ENCODE data around the gene SRGAP1.
"Not testable (repeated sequence)": the region's sequence is repeated elsewhere in the genome, so short reads cannot be mapped to it uniquely, and the experiment has no call there.

The SRGAP1 gene

DNA sequence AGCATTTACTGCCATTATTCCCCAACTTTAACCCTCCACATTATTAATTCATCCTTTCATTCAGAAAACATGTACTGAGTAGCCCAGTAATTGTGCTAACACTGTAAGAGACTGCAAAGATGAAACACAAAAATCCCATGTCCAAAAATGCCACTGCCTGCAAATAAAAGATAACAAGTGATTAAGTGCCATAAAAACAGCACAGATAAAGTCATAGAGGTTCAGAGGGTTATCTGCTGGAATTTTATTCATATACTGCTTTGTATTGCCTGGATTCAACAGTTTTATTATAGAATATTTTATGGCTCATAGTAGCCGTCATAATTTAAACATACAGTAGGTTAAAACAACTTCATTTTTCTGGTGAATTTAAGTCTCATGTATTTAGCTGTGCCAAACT is 199.7 kb downstream of the SRGAP1 start:
- DNase-seq = no peak

DNA sequence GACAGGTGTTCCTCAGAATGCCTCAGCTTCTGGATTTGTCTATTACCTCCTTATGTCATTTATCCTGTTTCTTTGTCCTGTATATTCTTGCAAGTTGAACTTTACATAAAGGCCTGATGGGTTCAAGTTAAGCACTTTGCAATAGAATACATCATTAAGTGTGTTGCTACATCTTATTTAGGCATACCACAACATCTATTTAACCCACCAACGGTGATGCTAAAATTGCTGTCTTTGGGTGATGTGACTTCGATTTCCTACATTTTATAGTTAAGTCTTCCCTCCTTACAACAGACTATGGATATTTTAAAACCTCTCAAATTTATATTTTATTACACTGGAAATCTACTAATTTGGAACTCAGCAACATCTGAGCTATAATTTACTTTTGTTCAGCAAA is 206.6 kb downstream of the SRGAP1 start:
- DNase-seq = no peak

- DNase-seq = no peak
Measured at GRCh38 chr12:64053117-64053516, 208.6 kb downstream of the SRGAP1 start.

GRCh38 chr12:64054079-64054520 is 209.6 kb downstream of the SRGAP1 start:
- no peak for DNase-seq

- DNase-seq = no peak
Measured at GRCh38 chr12:64056741-64057140, 212.2 kb downstream of the SRGAP1 start.

- no peak for DNase-seq
Measured at GRCh38 chr12:64057706-64058105, 213.2 kb downstream of the SRGAP1 start.

GRCh38 chr12:64058541-64059265 is 214.2 kb downstream of the SRGAP1 start:
- peak in 4 of 51 donors; percentile 3 to 43 (median 14) for DNase-seq

- DNase-seq = peak in 2 of 51 donors; percentile 12 to 47
Measured at GRCh38 chr12:64059685-64060084, 215.2 kb downstream of the SRGAP1 start.

GRCh38 chr12:64061868-64062375 is 217.4 kb downstream of the SRGAP1 start:
- DNase-seq = no peak

DNA sequence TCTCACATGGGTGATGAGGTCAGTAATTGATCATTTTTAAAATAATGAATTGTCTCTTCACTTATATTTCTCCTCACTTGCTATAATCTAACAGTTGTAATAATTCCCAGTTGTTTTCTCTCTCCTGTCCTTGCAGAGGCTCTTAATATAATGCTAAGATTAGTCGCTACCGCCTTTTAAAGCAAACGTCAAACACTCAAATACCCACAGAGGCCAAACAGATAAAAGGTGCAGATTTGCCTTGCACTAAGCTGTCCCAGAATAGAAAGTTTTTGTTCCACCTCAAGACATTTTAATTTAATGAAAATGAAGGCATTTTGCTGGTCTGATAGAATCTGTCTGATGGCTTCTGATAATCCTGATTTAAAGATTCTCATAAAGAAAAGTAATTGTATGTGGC is 218.6 kb downstream of the SRGAP1 start:
- no peak for DNase-seq

DNA sequence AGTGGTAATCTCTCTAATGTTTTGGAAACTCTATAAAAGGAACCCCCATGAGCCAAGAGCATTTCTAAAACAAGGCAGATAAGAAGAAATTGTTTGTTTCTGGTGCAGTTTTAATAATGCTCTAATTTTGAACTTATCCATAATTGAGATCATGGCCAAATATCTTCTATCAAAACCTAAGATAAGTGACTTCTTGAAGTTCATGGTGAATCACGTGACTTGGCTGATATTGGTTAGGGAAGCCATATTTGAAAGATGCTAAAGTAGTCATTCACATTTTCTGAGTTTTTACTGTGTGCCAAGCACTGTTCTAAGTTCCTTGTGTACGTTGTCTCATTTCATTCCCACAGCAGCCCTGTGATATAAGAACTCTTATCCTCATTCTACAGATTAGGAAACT is 219.7 kb downstream of the SRGAP1 start:
- DNase-seq = no peak

- DNase-seq = no peak
Measured at GRCh38 chr12:64064706-64065105, 220.2 kb downstream of the SRGAP1 start.

DNA sequence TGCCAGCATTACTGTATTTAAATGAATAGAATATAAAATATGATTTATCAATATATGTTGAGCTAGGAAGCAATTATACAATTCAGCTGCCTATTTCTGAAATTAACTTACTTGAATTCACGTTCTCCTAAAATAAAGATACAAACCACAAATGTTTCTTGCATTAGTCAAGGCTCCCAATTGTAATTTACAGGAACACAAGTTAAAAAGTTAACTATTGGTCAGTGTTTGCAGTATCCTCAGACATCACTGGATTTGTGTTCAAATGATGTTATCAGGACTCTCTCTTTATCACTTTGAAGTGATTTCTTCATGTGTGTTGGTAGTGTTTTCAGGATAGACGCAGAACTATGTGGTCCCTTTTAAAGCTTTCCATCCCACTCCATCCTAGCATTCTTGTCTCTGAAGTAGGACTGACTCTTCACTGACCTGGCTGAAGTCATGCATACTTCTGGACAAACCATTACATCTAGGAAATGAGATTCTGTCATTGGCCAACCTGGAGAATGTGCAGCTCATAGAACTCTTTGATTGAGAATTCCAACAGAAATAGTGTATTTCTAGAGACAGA is 221.5 kb downstream of the SRGAP1 start:
- no peak for DNase-seq

DNA sequence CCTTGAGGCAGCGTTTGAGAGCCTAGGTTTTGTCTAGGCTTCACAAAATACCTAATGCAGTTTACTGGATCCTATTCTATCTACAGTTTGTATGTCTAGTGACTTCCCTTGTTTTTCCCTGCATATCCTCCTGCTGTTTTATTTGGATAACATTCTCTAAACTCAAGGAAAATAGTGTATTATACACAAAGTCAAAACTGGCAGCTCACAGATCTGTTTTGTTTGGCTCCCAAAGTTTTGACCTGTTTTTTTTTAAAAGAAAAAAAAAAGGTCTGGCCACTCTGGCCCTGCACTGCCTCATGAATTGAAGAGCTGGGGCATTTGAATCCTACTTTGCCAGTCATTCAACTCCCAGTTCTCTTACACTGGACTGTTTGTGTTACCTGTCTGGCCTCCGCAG is 222.3 kb downstream of the SRGAP1 start:
- DNase-seq = no peak

DNA sequence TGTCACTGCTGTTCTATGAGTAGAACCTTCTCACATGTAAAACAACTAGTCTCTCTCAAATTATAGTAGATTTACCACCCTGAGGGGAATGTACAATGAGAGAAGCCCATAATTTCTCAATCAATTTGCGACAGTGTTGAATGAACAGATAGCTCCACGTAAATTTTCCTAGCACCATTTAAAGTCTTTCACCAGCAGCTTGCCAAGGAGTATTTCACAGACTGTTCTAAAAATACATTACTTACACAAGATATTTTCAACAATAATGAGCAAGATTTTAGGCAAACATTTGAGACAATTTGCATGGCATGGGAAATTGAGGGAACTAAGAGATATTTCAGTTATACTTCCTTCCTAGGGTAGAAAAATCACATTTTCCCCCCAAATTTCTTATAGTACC is 226.0 kb downstream of the SRGAP1 start:
- no peak for DNase-seq

DNA sequence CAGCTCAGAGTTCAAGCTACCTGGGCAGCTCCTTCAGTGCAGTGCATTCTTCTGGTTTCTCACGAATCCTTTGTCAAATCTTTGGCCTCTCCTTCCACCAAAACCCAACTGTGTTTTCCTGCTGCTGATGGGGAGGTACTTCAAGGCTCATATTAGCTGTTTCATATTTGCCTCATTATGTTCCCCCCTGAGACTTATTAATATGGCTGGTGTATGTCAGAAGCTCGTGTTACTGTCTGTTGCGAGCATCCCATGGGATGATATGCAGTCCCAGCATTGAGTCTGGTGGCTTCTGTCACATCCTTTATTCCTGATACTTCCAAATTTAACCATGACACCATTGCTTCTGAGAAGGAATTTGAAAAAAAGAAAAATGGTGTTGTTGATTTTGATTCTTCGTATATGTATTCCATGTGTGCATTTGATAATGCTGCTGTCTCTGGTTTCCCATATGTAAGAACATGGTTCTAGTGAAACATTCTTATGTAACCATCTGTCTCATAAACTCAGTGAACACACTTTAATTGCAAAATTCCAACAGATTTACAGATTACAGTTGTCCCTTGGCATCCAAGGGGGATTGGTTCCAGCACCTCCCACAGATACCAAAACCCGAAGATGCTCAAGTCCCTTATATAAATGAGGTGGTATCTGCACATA is 228.5 kb downstream of the SRGAP1 start:
- DNase-seq = no peak

- DNase-seq = not testable (repeated sequence)
Measured at GRCh38 chr12:64076565-64076964, 232.1 kb downstream of the SRGAP1 start.

- no peak for DNase-seq
Measured at GRCh38 chr12:64077922-64078321, 233.4 kb downstream of the SRGAP1 start.

- no peak for DNase-seq
Measured at GRCh38 chr12:64080319-64081007, 236.0 kb downstream of the SRGAP1 start.

GRCh38 chr12:64081008-64081404 is 236.5 kb downstream of the SRGAP1 start:
- DNase-seq = no peak

GRCh38 chr12:64082116-64082515 is 237.6 kb downstream of the SRGAP1 start:
- no peak for DNase-seq

- peak in 2 of 51 donors; percentile 12 to 32 for DNase-seq
Measured at GRCh38 chr12:64082866-64083268, 238.4 kb downstream of the SRGAP1 start.
